Glomerular visceral epithelial cell (primary cell): ENCODE results near the gene ZFHX3.

Source experiments
- DNase-seq: peaks from one replicate; pipeline ENCODE4 v3.0.0-alpha.2; 2016; ENCODE audit errors: extremely low spot score

The ZFHX3 gene

GRCh38 chr16:72878301-72879269, 169.3 kb downstream of the ZFHX3 start:
- DNase-seq = no peak

GRCh38 chr16:72877374-72878028, 170.4 kb downstream of the ZFHX3 start:
- DNase-seq = peak; percentile 80

DNA sequence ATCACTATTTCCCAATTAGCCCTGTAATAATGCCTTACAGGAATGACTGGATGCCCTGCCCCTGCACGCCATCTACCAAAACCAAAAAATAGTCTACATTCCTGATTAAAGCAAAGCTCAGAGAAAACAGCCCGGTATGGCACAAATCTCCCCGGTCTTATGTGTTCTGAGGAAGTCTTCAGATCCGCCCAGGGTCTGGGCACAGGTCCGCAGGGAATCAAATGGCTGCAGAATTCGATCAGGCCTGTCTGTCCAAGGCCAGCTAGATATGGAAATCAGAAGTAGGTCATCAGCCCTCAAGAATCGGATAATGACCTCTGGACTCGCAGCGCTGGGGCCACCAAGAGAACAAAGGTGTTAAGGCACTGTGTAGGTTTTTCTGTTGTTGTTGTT, 171.0 kb downstream of the ZFHX3 start:
- no peak for DNase-seq

- peak; percentile 59 for DNase-seq
These were observed 171.7 kb downstream of the ZFHX3 start for GRCh38 chr16:72876221-72876620.

- no peak for DNase-seq
These were observed 172.5 kb downstream of the ZFHX3 start for GRCh38 chr16:72875291-72876031.

DNA sequence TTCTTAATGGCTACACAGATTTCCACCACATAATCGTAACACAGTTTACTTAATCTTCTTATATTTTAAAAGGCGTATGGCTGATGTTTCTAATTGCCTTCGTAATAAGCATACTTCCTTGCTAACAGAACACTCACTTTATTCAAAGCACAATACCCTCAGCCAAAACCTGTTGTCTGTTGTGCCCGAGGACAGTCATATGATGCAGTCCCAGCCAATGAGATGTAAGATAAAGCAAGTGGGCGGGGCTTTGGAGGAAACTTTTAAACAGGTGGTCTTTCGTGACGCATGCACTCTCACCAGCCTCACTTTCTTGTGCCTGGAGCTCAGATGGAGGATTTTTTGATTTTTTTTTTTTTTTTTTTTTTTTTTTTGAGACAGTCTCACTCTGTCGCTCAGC, 174.1 kb downstream of the ZFHX3 start:
- DNase-seq = no peak

GRCh38 chr16:72873044-72873443, 174.9 kb downstream of the ZFHX3 start:
- no peak for DNase-seq

DNA sequence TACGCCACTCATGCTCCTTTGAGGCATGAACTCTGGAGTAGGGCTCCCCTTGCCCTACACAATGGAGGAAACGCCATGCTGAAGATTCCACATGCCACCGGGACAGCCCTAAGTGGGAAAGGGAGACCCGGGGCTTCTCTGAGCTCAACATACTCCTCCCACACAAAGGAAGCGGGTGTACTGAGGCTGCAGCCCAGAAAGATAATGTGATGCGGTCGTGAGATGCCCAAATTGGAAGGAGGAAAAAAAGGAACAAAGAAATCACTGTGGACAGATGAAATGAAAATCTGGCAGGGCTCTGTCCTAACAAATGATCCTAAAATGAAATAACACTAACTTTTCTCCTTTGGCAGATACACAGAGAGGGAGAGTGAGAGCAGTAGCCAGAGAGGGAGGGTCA, 182.1 kb downstream of the ZFHX3 start:
- no peak for DNase-seq

DNA sequence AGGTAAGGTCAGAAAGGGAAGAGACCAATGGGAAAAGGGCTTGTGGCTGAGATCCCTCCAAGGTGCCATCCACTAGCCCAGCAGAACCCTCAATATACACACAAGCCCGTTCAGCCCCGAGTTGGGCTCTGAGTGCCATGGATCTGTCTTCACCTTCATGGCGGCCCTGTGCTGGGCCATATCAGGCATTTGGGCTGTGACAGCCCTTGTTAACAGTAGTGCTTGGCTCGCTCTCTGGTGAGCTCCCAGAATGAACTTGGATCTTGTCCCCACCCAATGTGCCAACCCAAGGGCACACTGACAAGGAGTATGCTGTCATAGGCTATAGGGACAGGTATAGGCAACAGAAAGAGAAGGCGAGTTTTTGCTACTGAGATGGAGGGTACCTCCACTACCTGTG, 182.7 kb downstream of the ZFHX3 start:
- DNase-seq = no peak

DNA sequence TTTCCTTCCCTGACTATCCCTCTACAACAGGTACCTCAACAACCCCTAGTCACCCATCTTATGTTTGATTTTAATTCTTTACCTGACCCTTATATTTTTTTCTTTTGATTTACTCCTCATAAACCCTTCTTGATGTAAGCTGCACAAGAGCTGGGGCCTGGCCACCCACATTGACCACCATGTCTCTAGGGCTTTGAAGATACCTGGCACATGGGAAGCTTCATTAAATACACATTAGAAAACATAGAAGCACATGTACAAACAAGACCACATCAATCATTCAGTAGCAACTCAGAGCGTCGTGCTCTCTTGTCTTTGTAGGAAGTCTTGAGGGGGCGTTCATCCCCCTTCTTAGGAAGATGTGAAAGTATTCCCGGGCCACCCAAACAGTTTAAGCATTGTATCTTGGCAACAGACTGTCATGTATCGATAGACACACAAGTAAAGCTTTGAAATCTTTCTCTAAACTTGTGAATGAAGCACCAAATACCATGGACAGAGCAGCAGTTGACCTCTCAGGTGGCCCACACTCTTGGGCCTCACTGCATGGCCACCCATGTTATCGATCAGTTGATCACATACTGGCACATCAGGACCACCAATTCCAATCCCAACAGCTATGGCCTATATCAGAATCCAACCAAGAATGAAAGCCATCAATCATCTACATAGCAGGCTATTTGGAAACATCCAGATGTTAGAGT, 183.6 kb downstream of the ZFHX3 start:
- no peak for DNase-seq

- DNase-seq = no peak
These were observed 185.8 kb downstream of the ZFHX3 start for GRCh38 chr16:72862090-72862489.

DNA sequence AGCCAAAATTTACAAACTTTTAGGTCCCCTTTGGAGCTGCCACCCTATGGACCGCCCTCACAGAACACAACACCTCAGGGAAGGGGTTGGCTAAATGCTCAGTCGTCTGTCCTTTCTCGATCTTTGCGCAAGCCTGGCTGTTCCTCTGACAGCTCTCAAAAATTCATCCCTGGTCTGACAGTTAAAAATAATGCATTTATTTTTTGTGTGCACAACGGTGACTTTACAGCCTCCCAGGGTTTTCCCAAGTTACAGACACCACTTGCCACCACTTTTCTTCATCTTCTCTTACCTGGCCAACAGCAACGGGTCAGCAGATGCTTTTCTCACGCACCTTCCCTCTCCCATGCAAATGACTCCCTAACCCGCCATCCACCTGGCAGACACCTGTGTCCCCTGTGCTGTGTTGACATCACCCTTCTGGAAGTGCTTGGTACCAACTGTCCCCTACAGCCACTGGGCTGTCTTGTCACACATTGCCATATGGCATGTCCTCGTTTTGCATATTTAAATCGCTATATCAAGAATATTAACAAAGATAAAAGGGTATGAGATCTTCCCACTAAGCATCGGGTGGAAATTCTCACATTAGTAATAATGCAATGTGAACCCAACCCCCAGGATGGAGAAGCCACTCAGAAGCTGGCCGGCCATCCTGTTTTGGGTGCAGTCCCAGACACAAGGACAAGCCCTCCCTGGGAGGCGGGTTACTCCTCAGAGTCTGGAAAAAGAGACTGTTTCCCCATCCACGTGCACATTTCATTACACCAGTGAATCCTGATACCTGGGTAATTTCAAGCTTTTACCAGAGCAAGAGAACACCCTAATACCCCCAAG, 187.0 kb downstream of the ZFHX3 start:
- no peak for DNase-seq

- DNase-seq = no peak
These were observed 188.3 kb downstream of the ZFHX3 start for GRCh38 chr16:72859581-72859980.

DNA sequence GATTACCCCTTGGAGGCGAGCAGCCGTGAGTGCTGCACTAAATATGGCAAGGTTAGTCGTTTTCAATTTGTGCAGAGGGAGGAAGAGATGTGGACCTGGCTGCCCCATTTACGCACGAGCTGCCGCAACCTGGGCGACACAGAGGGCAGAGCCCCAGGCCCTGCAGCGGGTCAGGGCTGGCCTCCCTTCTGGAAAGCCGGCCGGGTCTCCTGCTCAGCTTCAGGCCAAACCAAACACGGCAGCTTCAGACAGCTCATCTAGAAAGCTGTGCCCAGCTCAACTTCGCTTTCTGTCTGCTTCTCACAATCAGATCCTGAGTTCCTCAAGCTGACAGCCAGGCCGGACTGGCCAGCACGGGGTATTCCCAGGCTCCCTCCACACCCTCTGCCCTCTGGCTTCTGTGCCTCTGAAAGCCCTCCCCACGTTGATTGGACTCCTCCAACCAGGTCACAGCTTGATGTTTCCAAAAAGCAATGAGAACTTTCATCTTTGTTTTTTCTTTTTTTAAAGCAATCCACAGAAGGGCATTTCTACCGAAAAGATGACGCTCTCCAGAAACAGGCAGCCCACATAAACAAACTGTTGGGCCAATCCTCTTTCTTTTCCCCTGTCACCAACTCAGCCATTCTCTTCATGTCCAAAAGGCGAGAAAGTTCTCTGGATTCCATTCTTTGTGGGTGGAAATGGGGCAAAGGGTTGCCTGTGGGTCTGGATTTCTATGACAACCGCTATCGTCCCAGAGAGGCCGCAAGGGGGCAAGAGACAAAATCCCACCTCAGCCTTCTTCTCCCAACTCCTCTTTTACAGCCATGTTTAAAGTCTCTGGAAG, 189.0 kb downstream of the ZFHX3 start:
- no peak for DNase-seq

DNA sequence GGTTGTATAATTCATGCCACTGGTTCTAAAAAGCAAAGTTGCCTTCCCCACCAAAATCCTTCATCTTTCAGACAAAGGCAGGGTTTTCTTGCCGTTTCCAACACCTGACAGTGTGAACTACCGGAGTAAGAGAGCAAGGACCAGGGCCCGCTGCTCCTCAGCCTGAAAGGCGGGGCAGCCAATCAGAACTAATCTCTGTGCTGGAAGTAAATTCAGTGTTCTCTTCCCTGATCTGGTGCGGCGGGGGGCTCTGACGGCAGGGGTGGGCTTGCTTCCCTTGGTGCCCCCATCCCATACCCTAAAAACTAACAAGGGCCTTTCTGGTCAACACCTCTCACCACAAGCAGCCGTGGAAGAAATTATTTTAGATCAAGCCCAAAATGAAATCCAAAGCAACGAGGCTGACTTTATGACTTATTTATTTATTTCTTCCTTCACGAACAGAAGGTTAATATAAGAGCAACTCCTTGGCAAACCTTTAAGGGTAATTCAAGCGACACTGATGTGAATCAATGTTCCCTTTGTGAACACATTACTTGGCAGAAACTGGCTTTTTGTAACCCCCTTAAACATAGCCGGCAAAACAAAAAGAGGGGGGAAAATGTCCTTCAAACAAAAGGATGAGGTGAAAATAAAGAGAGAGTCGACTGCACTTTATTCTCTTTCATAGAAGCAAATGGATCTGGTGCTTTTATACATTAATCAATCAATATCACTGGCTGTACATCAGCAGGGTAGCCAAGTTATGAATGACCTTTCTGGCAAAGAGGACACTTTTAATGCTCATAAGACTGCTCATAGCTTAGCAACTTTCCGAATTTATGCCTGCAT, 189.9 kb downstream of the ZFHX3 start:
- DNase-seq = no peak

DNA sequence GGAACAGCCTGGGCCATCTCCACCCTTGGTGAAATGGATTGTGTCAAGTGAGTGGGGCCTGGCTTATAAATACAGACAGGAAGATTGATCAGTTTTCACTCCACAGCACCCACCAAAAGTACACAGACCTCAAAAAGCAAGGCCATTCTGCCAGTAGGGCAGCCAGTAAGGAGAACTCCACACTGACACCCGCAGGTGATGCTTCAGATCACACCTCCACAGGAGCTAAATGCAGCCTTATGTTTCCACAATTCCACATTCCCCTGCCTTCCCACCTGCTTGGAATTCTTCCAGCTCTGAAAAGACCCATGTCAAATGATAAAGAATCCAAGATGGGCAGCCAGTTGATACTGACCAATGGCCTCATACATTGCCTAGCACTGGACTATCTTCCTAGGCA, 191.1 kb downstream of the ZFHX3 start:
- DNase-seq = peak; percentile 13

- DNase-seq = no peak
These were observed 193.5 kb downstream of the ZFHX3 start for GRCh38 chr16:72854267-72854959.

GRCh38 chr16:72853575-72854266, 194.2 kb downstream of the ZFHX3 start:
- no peak for DNase-seq
